GM12865 (cell line): ENCODE data around the gene MAGEC3.

Experiments
- DNase-seq: peaks from one replicate; pipeline ENCODE4 v3.0.0; 2010; ENCODE audit warnings: low read depth
- H3K4me3 ChIP-seq: 2 replicates; pipeline ENCODE4 v1.5.1; 2011; ENCODE audit warnings: mild to moderate bottlenecking, low read depth, low read length, control low read depth
- TF ChIP-seq, protein P1 (sequence below): IDR thresholded peaks from 2 replicates; pipeline ENCODE4 v1.5.1; 2011; ENCODE audit warnings: low read length, control low read depth, low read depth, inconsistent platforms; ENCODE audit not compliant: insufficient read depth; ENCODE audit errors: missing control alignments

MAGEC3 gene

DNA sequence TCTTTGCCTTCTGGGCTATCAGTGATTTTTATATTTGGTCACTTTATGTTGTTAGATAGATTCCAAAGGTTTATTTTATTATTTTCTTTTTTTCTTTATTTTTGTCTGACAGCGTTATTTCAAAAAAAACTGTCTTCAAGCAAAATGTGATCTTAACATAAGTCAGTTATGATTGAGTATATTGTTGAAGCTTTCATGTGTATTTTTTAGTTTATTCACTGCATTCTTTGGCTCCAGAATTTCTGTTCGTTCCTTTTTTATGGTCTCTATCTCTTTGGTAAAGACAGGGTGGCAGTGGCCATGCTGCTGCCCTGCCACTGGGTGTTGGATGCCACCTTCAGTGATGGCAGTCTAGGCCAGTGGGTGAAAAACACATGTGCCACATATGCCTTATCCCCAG lies at the start of gene MAGEC3:
TSS of gene MAGEC3 (plus strand) at position 301 of the 400 bp plus-strand sequence. CDS start at position 301, 0 bp downstream.
- TF ChIP-seq, protein P1, sequence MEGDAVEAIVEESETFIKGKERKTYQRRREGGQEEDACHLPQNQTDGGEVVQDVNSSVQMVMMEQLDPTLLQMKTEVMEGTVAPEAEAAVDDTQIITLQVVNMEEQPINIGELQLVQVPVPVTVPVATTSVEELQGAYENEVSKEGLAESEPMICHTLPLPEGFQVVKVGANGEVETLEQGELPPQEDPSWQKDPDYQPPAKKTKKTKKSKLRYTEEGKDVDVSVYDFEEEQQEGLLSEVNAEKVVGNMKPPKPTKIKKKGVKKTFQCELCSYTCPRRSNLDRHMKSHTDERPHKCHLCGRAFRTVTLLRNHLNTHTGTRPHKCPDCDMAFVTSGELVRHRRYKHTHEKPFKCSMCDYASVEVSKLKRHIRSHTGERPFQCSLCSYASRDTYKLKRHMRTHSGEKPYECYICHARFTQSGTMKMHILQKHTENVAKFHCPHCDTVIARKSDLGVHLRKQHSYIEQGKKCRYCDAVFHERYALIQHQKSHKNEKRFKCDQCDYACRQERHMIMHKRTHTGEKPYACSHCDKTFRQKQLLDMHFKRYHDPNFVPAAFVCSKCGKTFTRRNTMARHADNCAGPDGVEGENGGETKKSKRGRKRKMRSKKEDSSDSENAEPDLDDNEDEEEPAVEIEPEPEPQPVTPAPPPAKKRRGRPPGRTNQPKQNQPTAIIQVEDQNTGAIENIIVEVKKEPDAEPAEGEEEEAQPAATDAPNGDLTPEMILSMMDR, result no peak
- no peak within 1 kb of the TSS for H3K4me3 ChIP-seq
- no peak for DNase-seq

DNA sequence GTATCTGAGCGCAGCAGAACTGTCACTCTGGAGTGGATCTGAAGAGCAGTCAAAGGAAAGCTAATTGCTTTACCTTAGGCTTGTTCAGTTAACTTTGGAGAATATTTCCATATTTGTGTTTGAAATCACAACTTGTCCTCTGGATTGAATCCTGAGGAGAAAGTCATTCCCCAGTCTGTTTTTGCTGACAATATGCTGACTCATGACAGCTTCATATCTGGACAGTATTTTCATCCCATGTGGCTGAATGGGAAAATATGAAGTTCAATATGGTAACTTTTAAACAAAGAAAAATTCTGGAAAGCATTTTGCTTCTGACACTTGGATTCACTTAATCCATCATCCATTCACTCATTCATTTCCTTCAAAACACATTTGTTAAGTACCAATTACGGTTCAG lies 46.3 kb upstream of the MAGEC3 start:
- TF ChIP-seq, protein P1, result no peak
- H3K4me3 ChIP-seq, result no peak overlapping the region
- no peak for DNase-seq

DNA sequence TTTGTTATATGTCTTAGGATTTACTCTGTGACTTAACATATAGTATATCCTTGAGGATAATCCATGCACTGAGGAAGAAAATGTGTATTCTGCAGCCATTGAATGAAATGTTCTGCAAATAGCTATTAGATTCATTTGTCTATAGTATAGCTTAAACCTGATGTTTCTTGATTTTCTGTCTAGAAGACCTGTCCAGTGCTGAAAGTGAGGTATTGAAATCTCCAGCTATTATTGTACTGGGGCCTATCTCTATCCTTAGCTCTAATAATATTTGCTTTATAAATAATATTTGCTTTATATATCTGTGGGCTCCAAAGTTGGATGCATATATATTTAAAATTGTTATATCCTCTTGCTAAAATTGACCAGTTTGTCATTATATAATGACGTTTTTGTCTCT lies 26.7 kb upstream of the MAGEC3 start:
- TF ChIP-seq, protein P1, result no peak
- no peak overlapping the region for H3K4me3 ChIP-seq
- no peak for DNase-seq

- TF ChIP-seq, protein P1, result no peak
- H3K4me3 ChIP-seq, result no peak overlapping the region
- no peak for DNase-seq
Measured at GRCh38 chrX:141814213-141814857, 23.8 kb upstream of the MAGEC3 start.

GRCh38 chrX:141815904-141816303 lies 22.2 kb upstream of the MAGEC3 start:
- DNase-seq, result no peak
- H3K4me3 ChIP-seq, result no peak overlapping the region
- TF ChIP-seq, protein P1, result no peak

- no peak for DNase-seq
- no peak overlapping the region for H3K4me3 ChIP-seq
- TF ChIP-seq, protein P1, result no peak
Measured at GRCh38 chrX:141832247-141832646, 5.9 kb upstream of the MAGEC3 start.

GRCh38 chrX:141839856-141840255 lies 1.7 kb downstream of the MAGEC3 start:
- no peak for DNase-seq
- TF ChIP-seq, protein P1, result no peak
- H3K4me3 ChIP-seq, result no peak overlapping the region
